ENCODE data around the gene SEL1L3. TPM values are rescaled to one million over a fixed set of nuclear protein-coding genes. Genes with fewer than 3 reads are reported as not detected.

SEL1L3 gene
- total and polyA plus RNA-seq, 2 donors (not counting 1 experiment from before 2014, with no cell fraction given) = 120 to 280 TPM

- H3K9me3 ChIP-seq (ENCODE audit: control extremely low read depth in 1 of 3, control insufficient read depth in 2 of 3, insufficient read depth in 1 of 3, low read length in 2 of 3) = no peaks in the 10 kb centered on the region
- intact Hi-C loops (cut with micrococcal nuclease) = no loop called here
- TF ChIP-seq EZH2 (IDR thresholded peaks at IDR 0.05; ENCODE audit: borderline replicate concordance, insufficient read depth, low read depth, low read length, poor library complexity, severe bottlenecking) = no peak
- no peak for TF ChIP-seq CTCF (IDR thresholded peaks at IDR 0.05)
- no CpG with 5 or more reads among the region's 8 CpGs for WGBS (ENCODE audit: insufficient coverage)
- no peak overlapping the region for H3K9ac ChIP-seq (ENCODE audit: low read length)
- H3K27me3 Mint-ChIP-seq = no peaks in the 10 kb centered on the region
- H3K27ac ChIP-seq (ENCODE audit: low read length in 2 of 2) = no peak overlapping the region
- H3K4me3 ChIP-seq (ENCODE audit: control extremely low read depth in 1 of 5, extremely low read depth in 1 of 5, insufficient read depth in 1 of 5, low read depth in 2 of 5, low read length in 4 of 5) = no peak overlapping the region
- ATAC-seq (ENCODE audit: low read depth) (no peak), DNase-seq (no peak)
- H3K4me1 Mint-ChIP-seq = no peaks in the 10 kb centered on the region
- no peak overlapping the region for H2AFZ ChIP-seq (ENCODE audit: insufficient read depth, low read depth, low read length, poor library complexity, severe bottlenecking)
- H3K27me3 ChIP-seq (replicated peaks in 1 of 4; ENCODE audit: control extremely low read depth in 1 of 4, control insufficient read depth in 3 of 4, insufficient read depth in 4 of 4, low read length in 3 of 4) = no peaks in the 10 kb centered on the region
- peaks cover 0 to 91% of the 10 kb centered on the region in 2 experiments for H3K36me3 ChIP-seq (replicated peaks in 1 of 2; ENCODE audit: control extremely low read depth in 1 of 2, control insufficient read depth in 1 of 2, extremely low read depth in 1 of 2, insufficient read depth in 2 of 2, low read length in 1 of 2)
- no peaks in the 10 kb centered on the region for H3K4me1 ChIP-seq (ENCODE audit: control insufficient read depth in 2 of 2, insufficient read depth in 2 of 2, low read length in 2 of 2)
- ChIA-PET POLR2A (no interaction called here), CTCF (no interaction called here)
- peaks cover 50% of the 10 kb centered on the region for H3K79me2 ChIP-seq (ENCODE audit: control insufficient read depth, insufficient read depth, low read length)
- H3K27ac Mint-ChIP-seq = no peak overlapping the region
- no peaks in the 10 kb centered on the region for H3K9me3 Mint-ChIP-seq (ENCODE audit: insufficient read depth)
- H4K20me1 ChIP-seq (ENCODE audit: control insufficient read depth, insufficient read depth, low read length, poor library complexity, severe bottlenecking) = peaks cover 76% of the 10 kb centered on the region
- H3K4me2 ChIP-seq (replicated peaks; ENCODE audit: low read depth, low read length, poor library complexity, severe bottlenecking) = no peak overlapping the region
- no peak overlapping the region for H3K4me3 Mint-ChIP-seq
These were observed 40.9 kb downstream of the SEL1L3 start for GRCh38 chr4:25821899-25822298.

DNA sequence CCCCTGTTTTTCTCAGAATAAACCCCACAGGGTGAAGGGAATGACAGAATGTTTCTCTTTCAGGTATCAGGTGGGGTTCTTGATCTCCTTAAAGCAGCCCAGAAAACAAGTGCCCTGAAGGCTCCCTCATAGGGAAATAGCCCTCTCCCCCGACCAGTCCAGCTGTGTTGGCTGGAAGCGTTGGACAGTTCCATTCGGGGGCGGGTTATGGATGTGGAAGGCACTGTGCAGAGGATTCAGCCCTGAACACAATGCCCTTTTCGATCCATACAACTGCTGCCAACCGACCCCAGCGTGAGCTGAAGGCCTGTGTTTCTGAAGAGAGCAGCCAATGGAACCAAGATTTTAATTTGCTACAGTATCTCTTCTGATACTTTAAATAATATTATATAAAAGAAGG, 41.5 kb downstream of the SEL1L3 start:
- H3K4me1 Mint-ChIP-seq = no peaks in the 10 kb centered on the region

More for the DNA sequence above, 41.5 kb downstream of the SEL1L3 start:
- intact Hi-C loops (cut with micrococcal nuclease) = no loop called here
- no peaks in the 10 kb centered on the region for H3K27me3 Mint-ChIP-seq
- WGBS (ENCODE audit: insufficient coverage) = 100% methylated on average over 5 of the region's 7 CpGs
- Histone ChIP-seq H4K20me1 (ENCODE audit: control insufficient read depth, insufficient read depth, low read length, poor library complexity, severe bottlenecking) (peaks cover 76% of the 10 kb centered on the region), H3K27ac (ENCODE audit: low read length in 2 of 2) (no peak overlapping the region), H2AFZ (ENCODE audit: insufficient read depth, low read depth, low read length, poor library complexity, severe bottlenecking) (no peak overlapping the region), H3K27me3 (replicated peaks in 1 of 4; ENCODE audit: control extremely low read depth in 1 of 4, control insufficient read depth in 3 of 4, insufficient read depth in 4 of 4, low read length in 3 of 4) (no peaks in the 10 kb centered on the region), H3K36me3 (replicated peaks in 1 of 2; ENCODE audit: control extremely low read depth in 1 of 2, control insufficient read depth in 1 of 2, extremely low read depth in 1 of 2, insufficient read depth in 2 of 2, low read length in 1 of 2) (peaks cover 0 to 91% of the 10 kb centered on the region in 2 experiments), H3K4me2 (replicated peaks; ENCODE audit: low read depth, low read length, poor library complexity, severe bottlenecking) (no peak overlapping the region), H3K9ac (ENCODE audit: low read length) (no peak overlapping the region), H3K4me3 (ENCODE audit: control extremely low read depth in 1 of 5, extremely low read depth in 1 of 5, insufficient read depth in 1 of 5, low read depth in 2 of 5, low read length in 4 of 5) (no peak overlapping the region), H3K9me3 (ENCODE audit: control extremely low read depth in 1 of 3, control insufficient read depth in 2 of 3, insufficient read depth in 1 of 3, low read length in 2 of 3) (no peaks in the 10 kb centered on the region), H3K79me2 (ENCODE audit: control insufficient read depth, insufficient read depth, low read length) (peaks cover 49% of the 10 kb centered on the region), H3K4me1 (ENCODE audit: control insufficient read depth in 2 of 2, insufficient read depth in 2 of 2, low read length in 2 of 2) (no peaks in the 10 kb centered on the region)
- no peaks in the 10 kb centered on the region for H3K9me3 Mint-ChIP-seq (ENCODE audit: insufficient read depth)
- no peak overlapping the region for H3K27ac Mint-ChIP-seq
- no peak for DNase-seq
- ChIA-PET CTCF (no interaction called here), POLR2A (no interaction called here)
- no peak for ATAC-seq (ENCODE audit: low read depth)
- H3K4me3 Mint-ChIP-seq = no peak overlapping the region
- TF ChIP-seq EZH2 (IDR thresholded peaks at IDR 0.05; ENCODE audit: borderline replicate concordance, insufficient read depth, low read depth, low read length, poor library complexity, severe bottlenecking) (no peak), CTCF (IDR thresholded peaks at IDR 0.05) (no peak)
